HEK293 (cell line): ENCODE results near the gene C12orf57.

ENCODE experiments used
- BCL11B ChIP-seq: fragments of 450-650 bp; formaldehyde crosslinking; IDR thresholded peaks from 2 replicates; pipeline ENCODE4 v1.5.1; 2016; ENCODE audit warnings: low read depth, missing biosample characterization, missing genetic modification characterization
- KLF9 ChIP-seq: fragments of 450-650 bp; formaldehyde crosslinking; IDR thresholded peaks from 2 replicates; pipeline ENCODE4 v1.5.1; 2016; ENCODE audit warnings: missing biosample characterization, missing genetic modification characterization, low read depth
- MYNN ChIP-seq: fragments of 450-650 bp; formaldehyde crosslinking; IDR thresholded peaks from 2 replicates; pipeline ENCODE4 v1.5.1; 2016; ENCODE audit warnings: missing biosample characterization, missing genetic modification characterization, borderline replicate concordance
- OSR2 ChIP-seq: fragments of 450-650 bp; formaldehyde crosslinking; IDR thresholded peaks from 2 replicates; pipeline ENCODE4 v1.5.1; 2016; ENCODE audit warnings: missing biosample characterization, missing genetic modification characterization
- TCF7L2 ChIP-seq: IDR thresholded peaks from 2 replicates; pipeline ENCODE4 v1.6.1; 2011; ENCODE audit warnings: low read depth, mild to moderate bottlenecking, inconsistent platforms, low read length, moderate library complexity, borderline replicate concordance
- TRIM28 ChIP-seq: IDR thresholded peaks from 2 replicates; pipeline ENCODE4 v1.6.1; 2011; ENCODE audit warnings: low read length, control low read depth, borderline replicate concordance
- TSHZ1 ChIP-seq: fragments of 450-650 bp; formaldehyde crosslinking; IDR thresholded peaks from 2 replicates; pipeline ENCODE4 v1.5.1; 2016; ENCODE audit warnings: missing biosample characterization, missing genetic modification characterization, borderline replicate concordance
- YY1 ChIP-seq: fragments of 450-650 bp; formaldehyde crosslinking; IDR thresholded peaks from 2 replicates; pipeline ENCODE4 v1.5.1; 2018; ENCODE audit warnings: missing biosample characterization, missing genetic modification characterization
- ZBTB10 ChIP-seq: fragments of 450-650 bp; formaldehyde crosslinking; IDR thresholded peaks from 2 replicates; pipeline ENCODE4 v1.5.1; 2016; ENCODE audit warnings: missing biosample characterization, missing genetic modification characterization
- ZNF132 ChIP-seq: fragments of 450-650 bp; formaldehyde crosslinking; IDR thresholded peaks from 2 replicates; pipeline ENCODE4 v1.5.1; 2017; ENCODE audit warnings: missing biosample characterization, missing genetic modification characterization, borderline replicate concordance
- ZNF140 ChIP-seq: fragments of 450-650 bp; formaldehyde crosslinking; IDR thresholded peaks from 2 replicates; pipeline ENCODE4 v1.5.1; 2016; ENCODE audit warnings: missing biosample characterization, missing genetic modification characterization
- ZNF211 ChIP-seq: fragments of 450-650 bp; formaldehyde crosslinking; IDR thresholded peaks from 2 replicates; pipeline ENCODE4 v1.5.1; 2016; ENCODE audit warnings: low read depth, missing biosample characterization, missing genetic modification characterization
- ZNF274 ChIP-seq, 2 experiments: fragments of 200-500 bp in 1 of 2; fragments of 450-650 bp in 1 of 2; sonication (Bioruptor generic) in 1 of 2; formaldehyde crosslinking in 1 of 2; IDR thresholded peaks; 2 replicates each; pipeline versions ENCODE4 v1.5.1 to v1.6.1; 2014 to 2016; ENCODE audit warnings: borderline replicate concordance in 1 of 2, inconsistent platforms in 1 of 2, low read length in 1 of 2, missing biosample characterization in 1 of 2, missing genetic modification characterization in 1 of 2
- ZNF354C ChIP-seq: fragments of 450-650 bp; formaldehyde crosslinking; IDR thresholded peaks from 2 replicates; pipeline ENCODE4 v1.5.1; 2016; ENCODE audit warnings: missing biosample characterization, missing genetic modification characterization, low read depth, borderline replicate concordance
- ZNF394 ChIP-seq: fragments of 450-650 bp; formaldehyde crosslinking; IDR thresholded peaks from 2 replicates; pipeline ENCODE4 v1.5.1; 2016; ENCODE audit warnings: missing biosample characterization, missing genetic modification characterization, mild to moderate bottlenecking, moderate library complexity, borderline replicate concordance
- ZNF404 ChIP-seq: fragments of 450-650 bp; formaldehyde crosslinking; IDR thresholded peaks from 2 replicates; pipeline ENCODE4 v1.5.1; 2017; ENCODE audit warnings: missing biosample characterization, missing genetic modification characterization
- ZNF596 ChIP-seq: fragments of 450-650 bp; IDR thresholded peaks from 2 replicates; pipeline ENCODE4 v1.5.0; 2018; ENCODE audit warnings: missing biosample characterization, mild to moderate bottlenecking, missing genetic modification characterization, moderate library complexity
- ZNF654 ChIP-seq: fragments of 450-650 bp; formaldehyde crosslinking; IDR thresholded peaks from 2 replicates; pipeline ENCODE4 v1.5.1; 2016; ENCODE audit warnings: low read depth, missing biosample characterization, missing genetic modification characterization
- ZNF76 ChIP-seq: fragments of 450-650 bp; formaldehyde crosslinking; IDR thresholded peaks from 2 replicates; pipeline ENCODE4; 2016; ENCODE audit warnings: low read depth, missing biosample characterization, missing genetic modification characterization, borderline replicate concordance
- ZSCAN23 ChIP-seq: fragments of 450-650 bp; formaldehyde crosslinking; IDR thresholded peaks from 2 replicates; pipeline ENCODE4 v1.5.1; 2016; ENCODE audit warnings: missing biosample characterization, missing genetic modification characterization
- TF ChIP-seq, protein P1 (sequence below): fragments of 450-650 bp; formaldehyde crosslinking; IDR thresholded peaks from 2 replicates; pipeline ENCODE4 v1.5.1; 2016; ENCODE audit warnings: missing biosample characterization, missing genetic modification characterization
- TF ChIP-seq, protein P2 (sequence below): fragments of 450-650 bp; formaldehyde crosslinking; IDR thresholded peaks from 2 replicates; pipeline ENCODE4 v1.5.1; 2016; ENCODE audit warnings: missing biosample characterization, missing genetic modification characterization
- TF ChIP-seq, protein P3 (sequence below): fragments of 450-650 bp; formaldehyde crosslinking; IDR thresholded peaks from 2 replicates; pipeline ENCODE4 v1.5.1; 2016; ENCODE audit warnings: missing biosample characterization, missing genetic modification characterization
- TF ChIP-seq, protein P4 (sequence below): fragments of 450-650 bp; formaldehyde crosslinking; IDR thresholded peaks from 2 replicates; pipeline ENCODE4 v1.5.1; 2016; ENCODE audit warnings: missing biosample characterization, missing genetic modification characterization

The C12orf57 gene

GRCh38 chr12:6944381-6945186, 762 bp downstream of the C12orf57 start (continued):
- no peak for TF ChIP-seq ZNF274 (IDR thresholded peaks at IDR 0.05; ENCODE audit: low read length)
- no peak for TF ChIP-seq ZNF274 (tag by site-specific recombination; IDR thresholded peaks at IDR 0.05; ENCODE audit: borderline replicate concordance)
- TF ChIP-seq, protein P1, sequence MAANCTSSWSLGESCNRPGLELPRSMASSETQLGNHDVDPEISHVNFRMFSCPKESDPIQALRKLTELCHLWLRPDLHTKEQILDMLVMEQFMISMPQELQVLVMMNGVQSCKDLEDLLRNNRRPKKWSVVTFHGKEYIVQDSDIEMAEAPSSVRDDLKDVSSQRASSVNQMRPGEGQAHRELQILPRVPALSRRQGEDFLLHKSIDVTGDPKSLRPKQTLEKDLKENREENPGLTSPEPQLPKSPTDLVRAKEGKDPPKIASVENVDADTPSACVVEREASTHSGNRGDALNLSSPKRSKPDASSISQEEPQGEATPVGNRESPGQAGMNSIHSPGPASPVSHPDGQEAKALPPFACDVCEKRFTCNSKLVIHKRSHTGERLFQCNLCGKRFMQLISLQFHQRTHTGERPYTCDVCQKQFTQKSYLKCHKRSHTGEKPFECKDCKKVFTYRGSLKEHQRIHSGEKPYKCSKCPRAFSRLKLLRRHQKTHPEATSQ (tag by site-specific recombination) = no peak
- TF ChIP-seq ZNF654 (tag by site-specific recombination) = peak; percentile 93
- no peak for TF ChIP-seq ZNF132 (tag by site-specific recombination)
- no peak for TF ChIP-seq TCF7L2
- no peak for TF ChIP-seq ZNF404
- TF ChIP-seq ZNF76 (tag by site-specific recombination) = no peak; the same call in none of the 2 replicates
- no peak for TF ChIP-seq ZNF211 (tag by site-specific recombination)
- TF ChIP-seq ZSCAN23 = no peak
- TF ChIP-seq, protein P2, sequence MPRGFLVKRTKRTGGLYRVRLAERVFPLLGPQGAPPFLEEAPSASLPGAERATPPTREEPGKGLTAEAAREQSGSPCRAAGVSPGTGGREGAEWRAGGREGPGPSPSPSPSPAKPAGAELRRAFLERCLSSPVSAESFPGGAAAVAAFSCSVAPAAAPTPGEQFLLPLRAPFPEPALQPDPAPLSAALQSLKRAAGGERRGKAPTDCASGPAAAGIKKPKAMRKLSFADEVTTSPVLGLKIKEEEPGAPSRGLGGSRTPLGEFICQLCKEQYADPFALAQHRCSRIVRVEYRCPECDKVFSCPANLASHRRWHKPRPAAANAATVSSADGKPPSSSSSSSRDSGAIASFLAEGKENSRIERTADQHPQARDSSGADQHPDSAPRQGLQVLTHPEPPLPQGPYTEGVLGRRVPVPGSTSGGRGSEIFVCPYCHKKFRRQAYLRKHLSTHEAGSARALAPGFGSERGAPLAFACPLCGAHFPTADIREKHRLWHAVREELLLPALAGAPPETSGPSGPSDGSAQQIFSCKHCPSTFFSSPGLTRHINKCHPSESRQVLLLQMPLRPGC (tag by site-specific recombination) = peak; percentile 58; the same call in 1 of the 2 replicates
- TF ChIP-seq, protein P3, sequence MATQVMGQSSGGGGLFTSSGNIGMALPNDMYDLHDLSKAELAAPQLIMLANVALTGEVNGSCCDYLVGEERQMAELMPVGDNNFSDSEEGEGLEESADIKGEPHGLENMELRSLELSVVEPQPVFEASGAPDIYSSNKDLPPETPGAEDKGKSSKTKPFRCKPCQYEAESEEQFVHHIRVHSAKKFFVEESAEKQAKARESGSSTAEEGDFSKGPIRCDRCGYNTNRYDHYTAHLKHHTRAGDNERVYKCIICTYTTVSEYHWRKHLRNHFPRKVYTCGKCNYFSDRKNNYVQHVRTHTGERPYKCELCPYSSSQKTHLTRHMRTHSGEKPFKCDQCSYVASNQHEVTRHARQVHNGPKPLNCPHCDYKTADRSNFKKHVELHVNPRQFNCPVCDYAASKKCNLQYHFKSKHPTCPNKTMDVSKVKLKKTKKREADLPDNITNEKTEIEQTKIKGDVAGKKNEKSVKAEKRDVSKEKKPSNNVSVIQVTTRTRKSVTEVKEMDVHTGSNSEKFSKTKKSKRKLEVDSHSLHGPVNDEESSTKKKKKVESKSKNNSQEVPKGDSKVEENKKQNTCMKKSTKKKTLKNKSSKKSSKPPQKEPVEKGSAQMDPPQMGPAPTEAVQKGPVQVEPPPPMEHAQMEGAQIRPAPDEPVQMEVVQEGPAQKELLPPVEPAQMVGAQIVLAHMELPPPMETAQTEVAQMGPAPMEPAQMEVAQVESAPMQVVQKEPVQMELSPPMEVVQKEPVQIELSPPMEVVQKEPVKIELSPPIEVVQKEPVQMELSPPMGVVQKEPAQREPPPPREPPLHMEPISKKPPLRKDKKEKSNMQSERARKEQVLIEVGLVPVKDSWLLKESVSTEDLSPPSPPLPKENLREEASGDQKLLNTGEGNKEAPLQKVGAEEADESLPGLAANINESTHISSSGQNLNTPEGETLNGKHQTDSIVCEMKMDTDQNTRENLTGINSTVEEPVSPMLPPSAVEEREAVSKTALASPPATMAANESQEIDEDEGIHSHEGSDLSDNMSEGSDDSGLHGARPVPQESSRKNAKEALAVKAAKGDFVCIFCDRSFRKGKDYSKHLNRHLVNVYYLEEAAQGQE (tag by site-specific recombination) = no peak; the same call in 1 of the 2 replicates
- no peak; the same call in 1 of the 2 replicates for TF ChIP-seq ZBTB10 (tag by site-specific recombination)
- peak; percentile 64; the same call in 1 of the 2 replicates for TF ChIP-seq TRIM28
- TF ChIP-seq KLF9 (tag by site-specific recombination) = peak; percentile 56; the same call in 1 of the 2 replicates
- no peak for TF ChIP-seq YY1 (tag by site-specific recombination)
- no peak for TF ChIP-seq TSHZ1
- no peak; the same call in 1 of the 2 replicates for TF ChIP-seq BCL11B (tag by site-specific recombination)
- TF ChIP-seq, protein P4, sequence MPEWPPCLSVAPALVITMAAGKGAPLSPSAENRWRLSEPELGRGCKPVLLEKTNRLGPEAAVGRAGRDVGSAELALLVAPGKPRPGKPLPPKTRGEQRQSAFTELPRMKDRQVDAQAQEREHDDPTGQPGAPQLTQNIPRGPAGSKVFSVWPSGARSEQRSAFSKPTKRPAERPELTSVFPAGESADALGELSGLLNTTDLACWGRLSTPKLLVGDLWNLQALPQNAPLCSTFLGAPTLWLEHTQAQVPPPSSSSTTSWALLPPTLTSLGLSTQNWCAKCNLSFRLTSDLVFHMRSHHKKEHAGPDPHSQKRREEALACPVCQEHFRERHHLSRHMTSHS = no peak
- 0 out of 2 replicates have a peak, but pooled peaks have one; percentile 30 for TF ChIP-seq MYNN
- TF ChIP-seq OSR2 (tag by site-specific recombination) = no peak
- TF ChIP-seq ZNF354C (tag by site-specific recombination) = no peak
- TF ChIP-seq ZNF140 = no peak
- TF ChIP-seq ZNF596 (tag by site-specific recombination) = no peak
- peak; percentile 76 for TF ChIP-seq ZNF394 (tag by site-specific recombination)
